Effector CD8-positive, alpha-beta T cell (primary cell): Measurements from ENCODE around the gene FOXG1.

Experiments used
- DNase-seq: peaks from one replicate; lab custom pipeline; 2025; lab: John Stamatoyannopoulos, UW

Gene FOXG1

GRCh38 chr14:28776482-28777266 is 10.1 kb downstream of the FOXG1 start:
- DNase-seq, result no peak

- DNase-seq, result no peak
These were observed 11.0 kb downstream of the FOXG1 start for GRCh38 chr14:28777471-28778137.

DNA sequence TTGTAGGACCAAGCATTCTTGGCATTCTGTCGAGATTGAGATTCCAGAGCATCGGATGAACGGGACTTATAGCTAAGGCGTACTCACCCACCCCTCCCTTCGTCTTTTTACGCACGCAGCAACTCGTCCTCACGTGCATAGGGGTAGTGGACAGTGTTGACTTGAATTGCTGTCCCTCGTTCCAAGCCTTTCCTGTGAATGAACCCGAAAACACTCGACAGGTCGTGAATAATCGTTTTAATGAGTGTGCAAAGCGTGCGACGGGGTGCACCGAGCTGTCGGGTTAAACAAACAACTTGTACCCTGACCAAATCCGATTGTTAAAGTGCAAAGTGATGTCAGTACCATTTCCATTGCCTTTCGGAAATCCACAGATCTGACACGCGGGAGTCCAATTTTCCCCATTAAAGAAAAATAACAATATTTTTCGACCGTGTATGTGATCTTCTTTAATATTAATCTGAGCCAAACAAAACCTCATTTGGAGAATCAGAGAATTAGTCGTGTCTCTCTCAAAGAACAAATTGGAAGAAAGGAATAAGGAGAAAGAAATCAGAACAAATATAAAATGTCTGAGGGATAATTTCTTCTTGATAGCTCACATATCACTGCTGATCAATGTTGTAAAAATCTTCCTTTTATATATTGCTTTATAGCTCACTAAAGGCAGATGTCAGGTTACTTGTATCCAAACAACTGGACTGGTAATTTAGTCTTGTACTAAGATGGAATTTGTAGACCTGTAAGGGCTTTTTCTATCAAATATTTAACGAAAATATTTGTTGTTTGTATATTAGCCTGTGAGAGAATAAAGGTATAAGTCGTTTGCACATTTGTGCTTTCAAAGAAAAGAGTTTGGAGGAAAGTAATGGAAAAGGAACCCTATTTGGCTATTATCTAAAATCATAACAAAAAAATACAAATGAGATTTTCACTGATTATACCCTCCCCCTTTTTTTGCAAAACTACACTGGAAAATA is 11.8 kb downstream of the FOXG1 start:
- no peak for DNase-seq

DNA sequence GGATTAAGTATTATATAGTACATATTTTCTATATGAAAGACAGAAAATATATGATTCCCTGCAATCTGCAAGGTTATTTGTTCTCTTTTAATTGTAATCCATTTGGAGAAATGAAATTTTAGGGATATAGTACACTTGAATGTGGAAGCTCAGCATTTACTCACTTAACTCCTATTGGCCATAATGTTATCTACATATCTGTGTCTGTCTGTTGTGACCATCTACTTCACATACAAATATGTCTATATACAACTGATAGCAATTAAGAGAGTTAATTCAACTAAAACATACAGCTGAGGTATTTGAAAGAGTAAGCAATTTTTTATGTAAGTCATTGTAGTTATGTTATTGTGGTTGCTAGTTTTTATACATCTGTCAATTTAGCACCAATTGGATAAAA is 12.9 kb downstream of the FOXG1 start:
- no peak for DNase-seq

GRCh38 chr14:28780843-28781820 is 14.5 kb downstream of the FOXG1 start:
- DNase-seq, result no peak

GRCh38 chr14:28782301-28782700 is 15.7 kb downstream of the FOXG1 start:
- no peak for DNase-seq

DNA sequence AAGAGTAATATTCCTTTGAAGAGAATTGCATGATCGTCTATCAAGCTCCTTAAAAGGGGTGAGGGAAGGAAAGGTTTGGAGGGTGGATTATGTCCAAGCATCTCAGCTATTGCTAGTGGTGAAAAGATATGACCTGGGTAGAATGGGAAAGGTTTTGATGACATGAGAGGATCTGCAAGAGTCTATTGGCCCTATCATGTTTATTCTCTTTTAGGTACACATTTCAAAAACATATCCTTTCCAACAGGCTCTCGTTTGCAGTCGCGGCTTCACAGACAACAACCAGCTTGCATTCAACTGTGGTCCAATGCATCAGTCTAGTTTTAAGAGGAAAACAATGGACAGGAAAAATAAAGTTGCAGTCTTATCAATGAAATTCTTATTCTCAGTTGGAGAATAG is 17.1 kb downstream of the FOXG1 start:
- DNase-seq, result no peak

DNA sequence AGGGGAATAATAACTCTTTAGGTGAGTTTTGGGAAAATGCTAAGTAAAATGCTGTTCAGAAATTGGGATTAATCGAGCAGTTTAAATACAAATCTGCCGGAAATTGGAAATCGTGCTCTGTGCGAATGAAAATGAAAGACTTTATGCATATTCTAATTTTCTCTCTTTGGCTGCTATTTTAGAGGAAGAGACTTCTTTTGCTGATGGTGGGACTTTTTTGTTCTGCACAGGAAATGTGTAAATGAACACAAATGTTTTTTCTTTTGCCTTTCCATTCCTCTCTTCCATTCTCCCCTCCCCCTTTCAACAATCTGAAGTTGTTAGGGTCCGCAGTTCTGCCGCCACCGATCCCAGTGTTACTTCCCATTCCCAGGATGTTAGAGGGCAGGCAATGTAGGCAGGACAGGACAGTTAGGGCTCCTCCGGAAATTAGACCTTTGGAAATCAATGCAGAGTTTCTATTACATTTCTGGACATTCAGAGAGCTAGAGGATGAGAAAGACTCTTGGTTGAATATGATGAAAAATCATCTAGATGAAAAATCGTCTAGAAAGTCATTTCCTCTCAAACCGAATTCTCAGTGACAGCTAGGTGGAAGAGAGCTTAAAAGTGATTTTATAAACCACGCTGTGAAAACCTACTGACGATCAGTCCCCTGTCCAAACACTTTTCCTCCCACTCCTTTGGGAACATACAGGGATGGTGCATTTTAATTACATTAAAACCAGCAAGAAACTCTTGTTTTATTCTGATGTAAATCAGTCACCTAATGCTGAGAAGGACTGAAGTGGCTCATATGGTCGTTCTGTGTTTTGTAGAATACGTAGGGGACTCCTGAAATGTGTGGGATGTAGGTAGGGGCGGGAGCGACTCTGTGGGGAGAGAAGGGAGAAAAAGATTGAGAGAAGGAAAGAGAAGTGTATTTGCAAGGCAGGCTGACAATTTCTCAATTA is 17.8 kb downstream of the FOXG1 start:
- DNase-seq, result no peak

GRCh38 chr14:28785096-28785952 is 18.7 kb downstream of the FOXG1 start:
- DNase-seq, result no peak

DNA sequence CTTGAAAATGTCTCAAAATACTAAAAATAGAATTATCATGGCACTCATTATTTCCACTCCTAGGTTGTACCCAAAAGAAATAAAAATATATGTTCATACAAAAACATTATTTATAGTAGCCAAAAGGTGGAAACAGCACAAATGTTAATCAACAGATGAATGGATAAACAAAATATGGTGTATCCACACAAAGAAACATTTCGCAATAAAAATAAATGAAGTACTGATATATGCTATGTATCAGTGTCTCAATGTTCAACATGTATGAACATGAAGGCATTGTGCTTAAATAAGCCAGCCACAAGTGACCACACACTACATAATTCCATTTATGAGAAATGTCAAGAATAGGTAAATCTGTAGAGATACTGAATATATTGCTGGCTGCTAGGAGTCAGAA is 40.9 kb downstream of the FOXG1 start:
- no peak for DNase-seq

DNA sequence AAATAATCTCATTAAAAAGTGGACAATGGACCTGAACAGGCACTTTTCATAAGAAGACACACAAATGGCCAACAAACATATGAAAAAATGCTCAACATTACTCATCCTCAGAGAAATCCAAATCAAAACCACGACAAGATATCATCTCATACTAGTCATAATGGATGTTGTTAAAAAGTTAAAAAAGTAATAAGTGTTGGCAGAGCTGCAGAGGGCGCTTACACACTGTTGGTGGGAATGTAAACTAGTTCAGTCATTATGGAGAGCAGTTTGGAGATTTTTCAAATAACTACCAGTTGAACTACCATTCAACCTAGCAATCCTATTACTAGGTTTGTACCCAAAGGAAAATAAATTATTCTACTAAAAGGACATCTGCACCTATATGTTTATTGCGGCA is 47.2 kb downstream of the FOXG1 start:
- DNase-seq, result no peak
